HG03097 (cell line): ENCODE results near the gene ENTREP1.
"Not testable (repeated sequence)": the region's sequence is repeated elsewhere in the genome, so short reads cannot be mapped to it uniquely, and the experiment has no call there.

Source experiments
- ATAC-seq: cut with Tn5 transposase; IDR thresholded peaks from one replicate; pipeline ENCODE4 v1.9.1; 2021; ENCODE audit not compliant: unreplicated experiment, low FRiP score

ENTREP1 gene

GRCh38 chr9:69324549-69325401 is at the start of gene ENTREP1:
Gene ENTREP1 (plus strand): TSS chr9:69325215. CDS start chr9:69325310, 95 bp downstream.
- peak; percentile 60 for ATAC-seq

- ATAC-seq = no peak
Observed at GRCh38 chr9:69276775-69277174, 48.2 kb upstream of the ENTREP1 start.

- ATAC-seq = no peak
Observed at GRCh38 chr9:69279084-69279731, 45.8 kb upstream of the ENTREP1 start.

- no peak for ATAC-seq
Observed at GRCh38 chr9:69279733-69280132, 45.3 kb upstream of the ENTREP1 start.

GRCh38 chr9:69283003-69283402 is 42.0 kb upstream of the ENTREP1 start:
- no peak for ATAC-seq

GRCh38 chr9:69292078-69292477 is 32.9 kb upstream of the ENTREP1 start:
- ATAC-seq = no peak

GRCh38 chr9:69293156-69293555 is 31.9 kb upstream of the ENTREP1 start:
- no peak for ATAC-seq

GRCh38 chr9:69295872-69296552 is 29.0 kb upstream of the ENTREP1 start:
- ATAC-seq = no peak

- no peak for ATAC-seq
Observed at GRCh38 chr9:69297300-69297980, 27.6 kb upstream of the ENTREP1 start.

- ATAC-seq = no peak
Observed at GRCh38 chr9:69299315-69299714, 25.7 kb upstream of the ENTREP1 start.

GRCh38 chr9:69299826-69300225 is 25.2 kb upstream of the ENTREP1 start:
- no peak for ATAC-seq

GRCh38 chr9:69303331-69303730 is 21.7 kb upstream of the ENTREP1 start:
- no peak for ATAC-seq

GRCh38 chr9:69306895-69307445 is 18.0 kb upstream of the ENTREP1 start:
- not testable (repeated sequence) for ATAC-seq

- ATAC-seq = no peak
Observed at GRCh38 chr9:69307446-69308205, 17.4 kb upstream of the ENTREP1 start.

GRCh38 chr9:69308206-69308931 is 16.6 kb upstream of the ENTREP1 start:
- no peak for ATAC-seq

GRCh38 chr9:69313175-69313574 is 11.8 kb upstream of the ENTREP1 start:
- ATAC-seq = no peak

GRCh38 chr9:69314547-69314946 is 10.5 kb upstream of the ENTREP1 start:
- no peak for ATAC-seq

GRCh38 chr9:69317081-69317480 is 7.9 kb upstream of the ENTREP1 start:
- no peak for ATAC-seq

- peak; percentile 93 for ATAC-seq
Observed at GRCh38 chr9:69317894-69318293, 7.1 kb upstream of the ENTREP1 start.
